Amniotic epithelial cell (primary cell): Measurements from ENCODE around the gene ATP8A1.
A peak's percentile ranks its signal among the peaks of the same experiment; 100 is the strongest.

Experiments
- DNase-seq: peaks from one replicate; pipeline ENCODE4 v3.0.0-alpha.2; 2010; ENCODE audit warnings: low read depth

The ATP8A1 gene

DNA sequence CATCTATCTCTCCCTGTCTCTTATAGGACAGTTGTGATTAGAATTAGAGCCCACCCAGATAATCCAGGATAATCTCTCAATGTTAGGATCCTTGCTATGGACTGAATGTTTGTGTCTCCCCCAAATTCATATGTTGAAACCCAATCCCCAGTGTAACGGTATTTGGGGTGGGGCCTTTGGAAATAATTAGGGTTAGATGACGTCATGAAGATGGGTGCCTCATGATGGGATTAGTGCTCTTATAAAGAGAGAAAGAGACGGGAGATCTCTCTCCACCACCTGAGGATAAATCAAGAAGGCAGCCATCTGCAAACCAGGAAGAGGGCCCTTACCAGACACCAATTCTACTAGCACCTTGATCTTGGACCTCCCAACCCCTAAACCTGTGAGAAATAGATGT is 293.3 kb downstream of the ATP8A1 start:
- DNase-seq = no peak

DNA sequence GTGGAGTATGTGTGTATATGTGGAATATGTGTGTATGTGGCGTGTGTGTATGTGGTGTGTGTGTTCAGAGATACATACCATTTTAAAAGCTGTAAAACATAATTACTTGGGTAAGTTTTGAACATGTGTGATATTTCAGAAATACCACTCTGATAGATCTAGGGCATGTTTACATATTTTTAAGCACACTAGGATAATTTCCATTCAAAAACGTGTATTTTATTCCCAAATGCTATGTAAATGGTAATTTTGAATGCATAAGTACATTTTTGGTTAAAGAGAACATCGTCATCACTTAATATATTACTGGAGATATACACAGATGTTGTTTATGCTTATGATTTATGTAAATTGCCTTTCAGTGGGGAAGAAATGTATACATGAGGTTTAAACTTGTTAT is 294.3 kb downstream of the ATP8A1 start:
- DNase-seq = no peak

DNA sequence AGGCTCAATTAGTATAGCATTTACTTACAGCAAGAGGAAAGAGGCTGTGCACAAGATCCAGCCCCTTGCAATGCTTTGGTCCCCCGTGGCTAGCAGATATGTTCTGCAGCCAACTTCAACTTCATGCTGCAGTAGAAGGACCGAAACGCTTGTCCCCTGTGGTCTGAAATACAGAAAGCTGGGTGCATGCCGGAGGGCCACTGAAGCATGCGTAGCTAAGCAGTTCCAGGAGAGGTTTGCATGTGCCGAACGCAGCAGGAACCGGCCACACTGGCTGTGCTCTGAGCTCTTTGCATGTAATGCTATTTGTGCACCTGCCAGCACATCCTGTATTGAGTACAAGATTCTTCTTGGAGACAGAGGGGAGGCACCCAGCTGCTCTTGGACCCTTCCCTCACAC is 295.4 kb downstream of the ATP8A1 start:
- DNase-seq = no peak

DNA sequence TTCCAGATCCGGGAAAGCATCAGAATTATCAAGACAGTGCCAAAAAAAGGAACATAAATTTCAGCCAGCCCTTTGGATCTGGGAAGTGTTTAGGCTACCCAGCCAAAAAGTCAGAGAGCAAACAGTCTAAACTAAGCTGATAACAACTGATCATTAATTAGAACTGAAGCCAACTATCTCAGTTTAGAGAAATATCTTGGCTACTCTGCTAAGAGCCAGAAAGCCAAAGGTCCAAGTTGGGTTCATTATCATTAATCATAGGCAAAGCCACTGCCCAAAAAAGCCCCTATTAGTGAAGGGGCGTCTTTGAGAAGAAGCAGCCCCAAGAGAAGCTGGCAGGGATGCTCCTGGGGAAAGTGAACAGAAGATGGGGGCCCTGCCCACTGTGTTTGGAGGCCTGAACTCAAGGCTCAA is 296.6 kb downstream of the ATP8A1 start:
- no peak for DNase-seq

DNA sequence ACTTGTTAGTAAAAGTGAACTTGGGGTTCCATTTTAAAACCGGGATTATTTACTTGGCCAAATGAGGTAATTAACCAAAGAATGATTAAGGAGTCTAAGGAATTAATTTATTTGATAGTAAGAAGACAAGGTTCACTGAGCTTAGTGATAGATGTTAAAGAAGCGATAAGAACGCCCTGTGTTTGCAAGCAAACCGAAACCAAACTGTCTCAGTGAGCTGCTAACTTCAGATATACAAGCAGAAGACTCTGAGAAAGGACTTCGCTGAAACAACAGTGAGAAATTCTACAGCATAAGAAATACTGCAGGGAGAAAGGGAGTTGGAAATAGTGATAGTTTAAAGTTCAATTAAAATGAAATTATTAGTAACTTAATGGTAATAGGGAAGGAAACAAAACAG is 297.2 kb downstream of the ATP8A1 start:
- DNase-seq = peak; percentile 5
